GM19239 (cell line): ENCODE results near the gene ARMC12.

Experiments used
- DNase-seq: peaks from one replicate; pipeline ENCODE4 v3.0.0; 2011; ENCODE audit warnings: low spot score; ENCODE audit not compliant: insufficient read length
- FAIRE-seq: peaks from 2 replicates; lab custom pipeline; 2011; peaks lifted over from hg19 to GRCh38; lab: Jason Lieb, UNC

Gene ARMC12

DNA sequence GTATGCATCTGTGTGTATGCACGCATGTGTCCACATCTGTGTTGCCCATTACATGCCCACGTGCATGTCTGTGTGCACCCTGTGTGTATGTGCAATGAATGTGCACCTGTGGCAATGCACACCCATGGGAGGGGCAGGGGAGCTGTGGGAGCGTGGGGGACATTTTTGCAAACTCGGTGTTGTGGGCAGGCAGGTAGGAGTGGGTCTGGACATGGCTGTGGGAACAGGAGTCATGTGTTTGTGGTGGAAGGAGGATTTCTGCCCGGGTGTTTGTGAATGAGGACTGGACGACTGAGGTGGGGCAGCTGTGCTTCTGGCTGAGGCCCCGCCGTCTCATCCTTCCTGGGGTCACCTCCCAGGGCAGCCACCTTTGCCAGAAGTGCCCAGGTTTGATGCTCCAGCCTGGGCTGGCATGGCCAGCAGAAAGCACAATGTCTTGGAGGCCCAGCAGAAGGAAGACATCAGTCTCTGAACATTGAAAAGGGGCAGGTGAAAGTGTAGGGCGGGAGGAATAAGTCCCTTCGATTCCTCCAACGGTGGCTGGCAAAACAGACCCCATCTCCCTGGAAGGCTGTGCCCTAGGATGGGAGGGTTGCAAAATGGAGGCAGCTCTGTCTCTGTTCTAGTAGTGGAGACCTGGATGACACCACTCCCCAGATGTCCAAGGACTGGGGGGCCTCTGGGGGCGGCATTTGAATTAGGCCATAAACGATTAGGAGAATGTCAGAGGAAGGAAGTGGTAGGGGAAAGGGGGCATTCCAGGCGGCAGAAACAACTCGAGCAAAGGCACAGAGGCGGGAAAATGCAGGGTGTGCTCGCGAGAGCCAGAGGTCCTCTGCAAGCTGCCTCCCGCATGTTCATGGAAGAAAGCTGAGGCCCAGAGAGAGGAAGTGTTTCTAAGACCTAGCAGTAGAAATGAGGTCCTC, 19.1 kb upstream of the ARMC12 start:
- no peak for DNase-seq
- no peak for FAIRE-seq

DNA sequence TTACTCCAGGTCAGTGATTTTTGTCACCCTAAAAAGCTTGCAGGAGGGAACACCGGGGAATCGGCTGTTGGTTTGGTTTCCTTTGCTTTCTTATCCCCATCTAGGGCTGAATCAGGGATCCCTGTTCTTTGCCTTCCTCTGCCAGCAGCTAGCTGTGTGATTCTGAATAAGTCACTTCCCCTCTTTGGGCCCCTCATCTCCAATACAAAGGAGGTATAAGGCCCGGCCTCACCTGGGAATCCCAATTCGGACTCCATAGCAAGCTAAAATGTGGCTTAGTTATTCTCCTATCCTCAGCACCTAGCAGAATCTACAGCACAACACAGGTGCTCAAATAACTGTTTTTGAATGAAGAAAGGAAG, 18.5 kb upstream of the ARMC12 start:
- DNase-seq (no peak), FAIRE-seq (peak; percentile 26)

DNA sequence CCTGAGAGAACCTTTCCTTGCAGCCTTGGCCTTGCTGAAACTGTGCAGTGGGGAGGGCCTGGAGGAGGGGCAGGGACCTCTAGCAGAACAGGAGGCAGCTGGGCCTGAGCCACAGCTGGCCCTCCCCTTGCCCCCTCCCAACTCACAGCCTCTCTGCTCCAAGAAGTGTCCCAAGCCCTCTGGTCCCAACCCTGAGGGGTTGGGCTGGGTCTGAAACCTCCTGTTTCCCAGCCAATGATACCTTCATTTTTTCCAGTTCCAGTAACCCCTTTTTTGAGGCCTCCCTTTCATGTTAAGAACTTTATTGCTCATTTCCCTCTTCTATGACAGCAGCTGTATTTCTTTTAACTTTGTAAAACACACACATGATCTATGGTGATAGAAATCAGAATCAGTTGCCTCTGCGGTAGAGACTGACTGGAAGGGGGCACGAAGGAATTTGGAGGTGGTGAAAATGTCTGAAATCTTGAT, 17.9 kb upstream of the ARMC12 start:
- DNase-seq: no peak
- FAIRE-seq: peak; percentile 39

DNA sequence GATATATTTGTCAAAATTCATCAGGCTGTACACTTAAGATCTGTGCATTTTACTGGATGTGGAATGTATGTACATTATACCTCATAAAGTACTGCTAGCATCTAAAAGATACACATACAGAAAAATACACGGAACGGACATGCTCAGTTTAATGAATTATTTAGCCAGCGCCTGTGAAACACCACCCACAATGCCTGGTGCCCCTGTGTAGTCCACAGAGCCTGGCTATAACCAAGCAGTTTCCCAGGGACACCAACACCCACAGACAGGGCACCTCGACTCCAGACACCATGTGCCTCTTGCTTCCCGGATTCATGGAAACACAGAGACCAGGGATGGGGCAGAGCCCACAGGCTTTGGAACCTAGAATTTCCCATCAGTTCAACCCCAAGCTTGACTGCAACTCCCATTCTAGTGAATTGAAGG, 17.4 kb upstream of the ARMC12 start:
- DNase-seq: no peak
- no peak for FAIRE-seq

DNA sequence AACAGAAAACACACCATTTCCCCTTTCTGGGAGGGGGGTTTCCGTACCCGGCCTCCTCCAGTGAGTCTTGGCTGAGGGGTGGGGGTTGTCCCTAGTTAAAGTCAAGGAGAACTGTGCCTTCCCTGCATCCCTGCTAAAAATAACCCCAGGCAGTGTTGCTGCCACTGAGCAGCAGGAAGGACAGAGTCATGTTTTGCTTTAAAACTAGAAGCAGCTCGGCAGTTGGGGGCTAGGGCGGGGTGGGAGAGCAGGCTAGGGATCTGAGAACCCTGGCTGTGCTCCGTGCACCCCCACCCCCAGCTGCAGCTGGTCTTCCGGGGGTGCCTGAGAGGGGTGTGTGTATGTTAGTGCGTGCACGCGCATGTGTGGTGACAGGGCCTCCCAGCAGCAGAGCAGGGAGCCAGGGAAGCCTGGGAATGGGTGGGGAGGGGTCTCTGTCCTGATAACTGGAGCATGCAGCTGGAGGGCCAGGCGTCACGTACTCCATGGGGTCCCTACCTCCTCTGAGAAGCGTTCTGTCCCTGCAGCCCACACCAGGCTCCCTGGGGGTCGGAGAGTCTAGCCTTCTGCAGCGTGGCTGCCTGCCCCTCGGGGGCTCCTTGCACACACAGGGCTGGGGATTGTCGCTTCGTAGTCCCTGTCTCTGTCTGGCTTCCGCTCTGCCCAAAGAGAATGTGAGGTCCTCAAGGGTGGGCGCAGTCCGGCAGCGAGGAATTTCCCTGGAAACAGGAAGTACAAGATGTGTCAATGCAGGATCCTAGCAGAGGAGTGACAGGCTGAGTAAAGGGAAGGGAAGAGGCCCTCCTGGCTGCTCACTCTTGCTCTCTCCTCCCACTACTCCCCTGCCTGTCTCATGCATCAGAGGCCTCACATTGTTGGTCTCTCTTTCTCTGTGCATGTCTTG, 16.8 kb upstream of the ARMC12 start:
- FAIRE-seq: peak; percentile 90
- peak; percentile 26 for DNase-seq

DNA sequence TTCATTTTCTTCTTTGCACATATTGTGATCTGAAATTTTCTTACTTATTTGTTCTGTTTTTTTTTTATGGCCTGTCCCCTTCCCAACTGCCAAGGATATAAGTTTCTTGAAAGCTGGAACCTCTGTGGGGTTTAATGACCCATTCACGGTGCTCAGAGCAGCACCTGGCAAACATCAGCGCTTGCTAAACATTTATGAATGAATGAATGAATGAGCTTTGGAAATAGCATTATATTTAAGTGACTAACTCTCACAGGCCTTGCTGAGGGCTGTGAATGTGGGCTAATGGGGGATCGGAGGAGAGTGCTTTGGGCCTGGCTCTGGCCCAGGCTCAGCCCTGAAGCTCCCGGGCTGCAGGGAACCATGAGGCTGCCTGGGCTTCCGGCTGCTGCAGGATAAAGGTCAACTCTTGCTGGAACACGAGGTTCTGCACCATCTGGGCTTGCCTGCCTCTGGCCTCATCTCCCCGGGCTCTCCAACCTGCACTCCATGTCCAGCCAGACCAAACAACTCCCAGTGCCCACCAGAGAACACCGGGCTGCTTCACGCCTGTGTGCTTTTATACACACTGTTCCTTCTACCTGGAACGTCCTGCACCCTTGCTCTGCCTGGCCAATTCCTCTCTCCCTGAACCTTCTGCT, 14.6 kb upstream of the ARMC12 start:
- FAIRE-seq: no peak
- no peak for DNase-seq

DNA sequence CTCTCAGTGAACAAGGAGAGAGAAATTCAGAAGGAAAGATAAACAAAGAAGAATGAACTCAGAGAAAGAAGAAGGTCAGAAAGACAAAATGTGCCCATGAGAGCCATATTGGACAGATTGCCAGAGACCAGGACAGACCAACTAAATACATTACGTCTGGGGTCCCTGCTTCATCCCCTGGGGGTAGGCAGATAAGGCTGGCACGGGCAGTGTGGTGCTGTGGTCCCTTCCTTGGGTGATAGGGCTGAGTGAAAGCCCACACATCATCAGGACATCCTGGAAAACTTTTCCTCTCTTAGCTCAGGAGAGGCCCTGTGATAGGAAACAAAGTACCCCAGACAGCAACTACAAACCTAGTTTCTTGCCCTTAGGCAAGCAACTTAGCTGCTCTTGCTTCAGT, 13.2 kb upstream of the ARMC12 start:
- FAIRE-seq (no peak), DNase-seq (no peak)

DNA sequence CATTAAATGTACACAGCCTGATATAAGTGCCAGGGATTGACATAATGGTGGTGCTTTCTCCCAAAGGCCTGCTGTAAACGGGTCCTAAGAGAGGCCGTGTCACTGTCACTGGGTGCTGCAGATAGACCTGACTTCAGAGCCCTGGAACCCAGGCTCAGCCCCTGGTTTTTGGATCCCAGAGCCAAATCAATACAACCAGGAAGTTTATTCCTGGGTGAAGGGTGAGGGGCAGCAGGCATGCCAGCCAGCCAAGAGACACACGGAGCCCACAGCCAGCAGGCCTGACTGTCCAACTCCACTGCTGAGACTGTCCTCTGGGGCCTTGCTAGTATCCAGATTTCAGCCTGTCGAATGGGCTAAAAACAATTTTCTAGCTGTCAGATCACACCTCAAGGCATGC, 12.8 kb upstream of the ARMC12 start:
- DNase-seq: no peak
- FAIRE-seq: no peak

DNA sequence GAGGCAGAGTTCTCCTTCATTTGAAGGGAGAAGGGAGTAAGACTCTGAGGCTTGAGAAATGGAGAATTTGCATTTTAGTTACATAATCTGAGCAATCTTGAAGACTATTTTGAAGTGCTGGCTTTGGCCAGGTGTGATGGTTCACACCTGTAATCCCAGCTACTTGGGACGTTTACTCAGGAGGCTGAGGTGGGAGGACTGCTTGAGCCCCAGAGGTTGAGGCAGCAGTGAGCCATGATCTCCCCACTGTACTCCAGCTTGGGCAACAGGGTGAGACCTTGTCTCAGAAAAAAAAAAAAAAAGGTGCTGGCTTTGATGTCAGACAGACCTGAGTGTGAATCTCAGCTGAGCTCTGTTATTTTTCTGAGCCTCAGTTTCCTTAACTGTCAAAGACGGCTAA, 12.4 kb upstream of the ARMC12 start:
- FAIRE-seq: no peak
- DNase-seq: no peak

DNA sequence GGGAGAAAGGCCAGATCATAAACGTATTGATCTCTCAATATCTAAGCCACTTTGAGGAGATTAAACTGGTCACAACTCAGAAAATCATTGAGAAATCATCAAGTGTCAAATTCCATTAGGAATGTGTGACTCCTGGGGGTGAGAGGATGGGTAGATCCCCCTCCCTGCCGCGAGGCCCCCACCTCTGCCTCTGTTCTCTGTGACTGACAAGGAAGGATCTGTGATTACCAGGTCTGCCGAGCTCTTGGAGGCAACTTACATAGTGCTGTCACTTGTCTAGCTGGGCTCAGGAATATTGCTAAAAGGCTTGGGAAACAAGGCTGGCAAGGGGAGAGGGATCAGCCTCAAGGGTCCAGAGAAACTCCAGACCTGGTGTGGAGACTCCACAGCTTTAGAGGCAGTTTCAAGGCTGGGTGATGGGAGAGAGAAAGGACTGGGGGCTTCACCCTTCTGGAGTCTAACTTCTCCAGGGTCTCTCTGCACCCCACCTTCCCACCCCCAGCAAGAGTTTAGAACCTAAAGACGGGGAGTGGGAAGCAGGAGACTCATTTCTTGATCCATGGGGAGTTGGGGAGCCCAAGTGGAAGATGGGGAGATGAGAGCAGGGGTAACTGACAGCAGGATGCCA, 11.6 kb upstream of the ARMC12 start:
- no peak for DNase-seq
- no peak for FAIRE-seq

DNA sequence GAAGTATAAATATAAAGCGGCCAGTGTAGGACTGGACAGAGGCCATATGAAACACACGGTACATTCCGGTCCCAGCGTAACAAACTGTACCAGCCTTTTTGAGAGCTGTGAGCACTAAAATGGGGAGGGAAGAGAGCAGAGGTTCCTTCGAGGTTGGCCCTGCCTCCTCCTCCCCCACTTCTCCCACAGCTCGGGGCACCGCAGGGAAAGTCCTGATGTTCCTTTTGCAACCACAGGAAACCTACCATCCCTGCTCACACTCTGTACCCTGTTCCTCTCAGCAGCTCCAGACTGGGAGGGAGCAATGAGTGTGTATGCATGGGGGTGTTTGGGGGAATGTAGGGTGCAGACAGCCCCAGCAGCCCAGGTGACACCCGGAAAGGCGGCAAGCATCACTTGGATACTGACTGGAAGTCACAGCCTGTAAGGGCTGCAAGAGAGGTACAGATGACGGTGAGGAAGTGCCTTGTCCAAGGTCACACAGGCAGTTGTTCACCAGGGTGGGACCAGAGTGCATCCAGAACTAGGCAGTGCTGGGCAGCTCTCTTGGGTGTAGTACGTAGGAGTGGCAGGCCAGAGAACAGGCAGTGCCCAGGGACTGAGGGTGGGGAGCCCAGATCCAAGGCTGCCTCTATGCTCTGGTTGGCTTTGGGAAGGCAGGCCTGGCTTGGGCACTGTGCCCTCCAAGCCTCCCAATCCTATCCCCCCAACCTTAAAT, 11.0 kb upstream of the ARMC12 start:
- DNase-seq: no peak
- FAIRE-seq: no peak

DNA sequence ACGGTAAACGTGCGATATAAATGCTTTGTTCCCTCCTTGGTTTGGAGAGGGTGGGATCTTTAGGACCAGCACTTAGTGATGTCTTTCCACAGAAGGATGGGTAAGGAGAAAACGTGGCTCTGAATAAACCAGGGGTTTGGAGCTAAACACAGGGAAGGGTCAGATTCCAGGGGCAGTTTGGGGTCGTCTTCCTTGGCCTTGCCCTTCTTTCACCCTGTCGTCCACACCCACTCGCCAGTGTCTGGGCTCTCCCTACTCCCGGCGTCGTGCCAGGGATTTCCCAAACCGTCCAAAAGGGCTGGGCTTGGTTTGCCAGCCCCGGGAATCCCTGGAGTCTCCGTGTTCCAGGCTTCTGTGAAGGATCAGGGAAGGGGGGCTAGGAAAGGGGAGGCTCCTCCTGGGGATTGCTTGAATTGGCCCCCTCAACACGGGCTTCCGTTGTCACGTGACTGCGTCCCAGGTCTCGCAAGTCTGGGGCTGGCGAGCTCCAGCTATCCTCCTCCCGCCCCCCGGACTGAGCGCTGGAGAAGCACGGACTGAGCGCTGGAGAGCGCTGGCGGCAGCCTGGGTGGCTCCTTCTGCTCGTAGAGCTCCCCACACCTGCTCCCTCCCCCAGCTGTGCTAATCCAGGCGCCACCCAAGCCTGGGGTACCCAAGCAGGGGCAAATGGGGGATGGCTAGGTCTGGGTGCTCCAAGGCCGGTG, 9.4 kb upstream of the ARMC12 start:
- peak; percentile 25 for DNase-seq
- no peak for FAIRE-seq

DNA sequence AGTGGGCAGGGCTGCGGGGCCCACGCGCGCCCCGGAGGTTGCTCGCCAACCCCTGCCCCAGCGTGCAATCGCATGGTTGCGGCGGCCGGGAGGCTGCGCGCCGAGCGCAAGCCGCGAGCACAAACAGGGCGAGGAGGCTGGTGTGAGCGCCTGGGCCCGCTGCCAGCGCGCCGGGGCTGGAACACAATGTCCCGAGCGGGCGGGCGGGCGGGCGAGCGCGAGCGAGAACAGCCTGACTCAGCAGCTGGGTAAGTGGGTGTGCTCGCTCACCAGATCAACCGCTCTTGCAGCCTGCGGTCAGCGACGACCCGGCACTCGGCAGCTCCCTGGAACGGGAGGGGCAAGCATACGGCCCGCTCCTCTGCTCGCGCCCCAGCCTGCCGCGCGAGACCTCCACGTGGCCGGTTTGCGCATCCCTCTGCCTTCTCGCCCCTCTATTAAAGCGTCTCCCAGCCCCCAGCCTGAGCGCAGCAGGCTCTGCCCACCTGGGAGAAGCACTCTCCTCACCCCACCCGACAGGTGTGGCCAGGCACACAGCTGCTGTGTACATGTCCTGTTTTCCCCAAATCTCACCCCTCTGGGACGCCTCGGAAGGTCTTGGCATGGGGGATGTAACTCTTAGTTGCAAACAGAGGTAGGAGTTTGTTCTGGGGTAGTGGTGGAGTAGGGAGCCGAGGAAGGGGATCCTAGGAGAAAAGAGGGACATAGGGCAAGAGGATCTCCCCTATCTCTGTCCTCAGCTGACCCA, 8.7 kb upstream of the ARMC12 start:
- DNase-seq: peak; percentile 57
- FAIRE-seq: peak; percentile 65

DNA sequence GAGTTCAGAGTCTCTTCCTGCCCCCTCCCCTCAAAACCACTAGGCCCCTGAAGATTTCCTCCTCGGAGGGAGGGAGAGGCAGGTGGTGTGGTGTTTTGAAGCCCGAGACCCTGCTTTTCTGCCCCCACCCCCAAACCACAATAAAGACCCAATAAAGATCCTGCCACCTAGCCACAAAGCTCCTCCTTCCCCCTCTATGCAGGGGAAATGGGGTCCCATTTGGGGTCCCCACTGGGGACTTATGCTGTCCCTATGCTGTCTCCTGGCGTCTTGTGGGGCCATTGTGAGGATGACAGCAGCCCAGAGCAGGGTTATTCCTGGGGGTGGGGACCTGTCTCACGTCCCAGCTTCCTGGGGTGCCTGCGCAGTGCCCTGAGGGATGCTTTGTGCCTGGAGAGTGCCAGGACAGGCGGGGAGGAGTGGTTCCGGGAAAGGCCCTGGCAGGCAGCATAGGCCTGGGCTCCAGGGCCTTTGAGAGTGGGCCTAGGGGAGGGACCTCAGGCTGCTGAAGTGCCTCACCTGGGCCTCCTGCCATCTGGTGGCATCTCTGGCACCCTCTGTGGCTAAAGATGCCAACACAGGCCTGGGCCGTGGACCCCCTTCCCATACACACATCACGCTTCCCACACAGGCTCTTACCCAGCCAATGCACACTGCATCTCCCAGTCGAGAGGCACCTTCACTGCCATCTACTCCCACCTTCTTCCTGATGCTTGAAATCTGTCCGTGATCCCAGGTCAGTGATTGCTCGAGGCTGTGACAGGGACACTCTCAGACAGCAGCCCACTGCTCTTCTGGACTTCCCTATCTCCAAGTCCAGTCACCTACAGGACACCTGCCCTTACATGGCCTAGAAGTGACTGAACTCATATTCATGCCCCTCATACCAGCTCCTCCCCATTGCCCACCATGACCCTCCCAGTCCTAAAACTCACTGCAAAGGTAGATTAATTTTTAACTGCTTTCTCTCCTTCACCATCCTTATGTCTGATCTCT, 7.9 kb upstream of the ARMC12 start:
- DNase-seq (no peak), FAIRE-seq (no peak)

DNA sequence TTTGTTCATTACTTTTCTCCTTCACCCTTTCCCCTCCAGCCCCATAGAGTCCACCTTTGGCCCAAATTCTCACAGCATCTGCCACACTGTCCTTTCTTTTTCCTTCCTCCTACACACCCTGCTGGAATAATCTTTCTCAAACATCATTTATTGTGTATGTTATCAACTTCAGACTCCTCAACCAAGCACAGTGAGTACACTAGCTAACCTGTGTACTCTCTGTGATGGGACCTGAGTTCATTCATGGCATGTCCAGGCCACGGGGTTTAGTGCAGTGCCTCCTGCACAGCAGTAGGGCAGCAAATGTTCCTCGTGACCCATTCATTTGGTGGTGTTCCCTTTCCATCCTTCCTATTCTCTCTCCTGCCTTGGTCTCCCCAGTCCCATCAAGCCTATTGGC, 7.1 kb upstream of the ARMC12 start:
- FAIRE-seq (no peak), DNase-seq (no peak)

DNA sequence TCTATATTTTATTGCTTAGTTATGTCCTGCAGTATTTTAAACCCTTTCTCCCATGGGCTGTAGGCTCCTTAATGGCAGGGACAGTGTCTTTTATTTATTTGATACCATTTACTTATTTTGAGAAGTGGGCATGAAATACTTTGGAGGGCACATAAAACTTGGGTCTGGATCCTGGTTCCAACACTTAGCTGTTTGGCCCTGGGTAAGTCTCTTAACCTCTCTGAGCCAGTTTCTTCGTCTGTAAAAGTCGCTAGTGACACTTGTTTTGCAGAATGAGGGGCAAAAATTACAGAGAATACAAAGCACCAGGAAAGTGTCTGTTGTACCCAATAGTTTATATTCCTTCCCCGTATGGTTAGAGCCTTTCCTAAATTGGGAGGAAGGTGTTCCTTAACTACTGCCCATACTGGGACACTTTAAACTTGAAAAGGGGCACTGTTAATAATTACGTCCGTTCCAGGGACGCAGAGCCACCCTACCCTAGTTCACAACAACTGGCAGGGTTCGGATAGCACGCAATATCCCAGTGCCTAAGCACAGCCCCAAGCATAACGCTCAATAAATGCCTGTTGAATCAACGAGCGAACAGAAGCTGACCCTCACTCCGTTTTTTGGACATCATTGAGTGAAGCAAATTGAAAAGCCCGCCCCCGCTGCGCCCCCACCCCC, 6.0 kb upstream of the ARMC12 start:
- no peak for DNase-seq

DNA sequence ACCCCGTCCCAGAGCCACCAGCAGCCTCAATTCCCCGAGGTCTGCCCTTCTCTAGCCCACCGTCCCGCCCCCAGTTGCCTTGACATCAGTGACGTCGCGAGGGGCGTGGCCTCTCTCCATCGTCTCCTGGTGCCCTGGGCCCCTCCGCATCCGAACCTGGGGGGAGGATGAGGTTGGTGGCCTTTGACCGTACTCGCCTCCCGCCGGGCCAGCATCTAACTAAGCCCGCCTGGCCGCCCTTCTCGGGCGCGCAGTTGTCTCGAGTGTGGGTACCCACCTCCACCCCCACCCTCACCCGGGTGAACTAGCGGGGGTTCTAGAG, 5.5 kb upstream of the ARMC12 start:
- peak; percentile 83 for FAIRE-seq
- peak; percentile 68 for DNase-seq

More for the DNA sequence above, 6.0 kb upstream of the ARMC12 start:
- FAIRE-seq: no peak
